Stimulated activated naive CD8-positive, alpha-beta T cell treated with anti-CD3 and anti-CD28 coated beads, Interleukin-15, amount 100 ng/mL, for 72 hours (primary cell): ENCODE measurements around the gene CBX4.

ENCODE experiments used
- ATAC-seq: fragments of 150-1000 bp; cut with Tn5 transposase; 2 replicates; pipeline ENCODE4 v1.10.0; 2021; ENCODE audit warnings: mild to moderate bottlenecking, moderate library complexity
- DNase-seq, 2 donors: peaks; one replicate each; pipeline ENCODE4 v3.0.0; 2021 to 2022
- H3K27ac Mint-ChIP-seq, 2 donors: one replicate each; pipeline ENCODE4 v1.8.0; 2022; ENCODE audit warnings: mild to moderate bottlenecking in 2 of 2, mixed read lengths in 2 of 2, moderate library complexity in 2 of 2
- H3K27me3 Mint-ChIP-seq: one replicate; pipeline ENCODE4 v1.8.0; 2022; ENCODE audit warnings: mixed read lengths
- H3K4me1 Mint-ChIP-seq: one replicate; pipeline ENCODE4 v1.8.0; 2022; ENCODE audit warnings: mild to moderate bottlenecking, mixed read lengths
- H3K4me3 Mint-ChIP-seq, 2 donors: one replicate each; pipeline ENCODE4 v1.8.0; 2022; ENCODE audit warnings: mild to moderate bottlenecking in 2 of 2, mixed read lengths in 2 of 2, moderate library complexity in 1 of 2
- H3K9me3 Mint-ChIP-seq, 2 donors: one replicate each; pipeline ENCODE4 v1.8.0; 2022; ENCODE audit warnings: mixed read lengths in 2 of 2

Gene CBX4

DNA sequence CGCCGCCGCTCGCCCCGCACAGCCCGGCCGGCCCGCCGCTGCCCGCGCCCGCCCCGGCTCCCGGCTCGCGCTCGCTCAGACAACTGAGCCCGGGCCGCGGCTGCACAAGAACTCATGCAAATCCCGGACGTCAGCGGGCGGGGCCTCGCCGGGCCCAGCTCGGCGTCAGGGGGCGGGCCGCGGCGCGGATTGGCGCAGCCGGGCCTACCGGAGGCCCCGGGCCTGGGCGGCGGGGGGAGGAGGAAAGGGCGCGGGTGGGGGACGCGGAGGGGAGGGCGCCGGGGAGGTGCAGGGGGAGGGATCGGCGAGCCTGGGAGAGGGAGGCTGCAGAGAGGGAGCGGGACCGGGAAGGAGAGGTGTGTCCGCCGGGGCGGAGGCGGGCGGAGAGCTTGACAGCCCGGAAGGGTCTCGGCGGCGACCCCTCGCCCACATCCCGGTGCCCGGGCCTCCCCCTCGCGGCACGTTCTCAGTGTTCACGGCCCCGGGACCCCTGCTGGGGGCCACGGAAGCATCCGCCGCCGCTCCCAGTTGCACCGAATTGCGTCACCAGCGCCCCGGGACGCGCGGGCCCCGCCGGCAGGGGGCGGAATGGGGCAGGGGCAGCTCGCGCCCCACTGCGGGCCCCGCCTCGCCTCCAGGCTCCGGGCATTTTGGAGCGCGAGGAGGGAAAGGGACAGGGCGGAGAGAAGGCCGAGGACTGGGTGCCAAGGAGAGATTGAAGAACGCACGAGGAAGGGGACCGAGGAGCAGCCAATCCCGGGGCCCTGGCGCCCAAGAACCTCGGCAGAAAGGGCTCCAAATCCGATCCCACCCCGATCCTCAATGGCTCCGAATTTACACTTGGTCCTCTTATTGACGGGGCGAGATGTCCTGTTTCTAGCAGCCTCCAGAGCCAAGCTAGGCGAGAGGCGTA, at the start of gene CBX4:
CBX4 (minus strand) TSS at position 85 of the 913 bp plus-strand sequence. CDS start 189 bp downstream, outside the sequence.
- Mint-ChIP-seq H3K4me3 (peak within 1 kb of the TSS; percentile 94 to 97), H3K4me1 (peaks cover 70% of the 10 kb centered on the region)
- peak; percentile 66 for ATAC-seq

DNA sequence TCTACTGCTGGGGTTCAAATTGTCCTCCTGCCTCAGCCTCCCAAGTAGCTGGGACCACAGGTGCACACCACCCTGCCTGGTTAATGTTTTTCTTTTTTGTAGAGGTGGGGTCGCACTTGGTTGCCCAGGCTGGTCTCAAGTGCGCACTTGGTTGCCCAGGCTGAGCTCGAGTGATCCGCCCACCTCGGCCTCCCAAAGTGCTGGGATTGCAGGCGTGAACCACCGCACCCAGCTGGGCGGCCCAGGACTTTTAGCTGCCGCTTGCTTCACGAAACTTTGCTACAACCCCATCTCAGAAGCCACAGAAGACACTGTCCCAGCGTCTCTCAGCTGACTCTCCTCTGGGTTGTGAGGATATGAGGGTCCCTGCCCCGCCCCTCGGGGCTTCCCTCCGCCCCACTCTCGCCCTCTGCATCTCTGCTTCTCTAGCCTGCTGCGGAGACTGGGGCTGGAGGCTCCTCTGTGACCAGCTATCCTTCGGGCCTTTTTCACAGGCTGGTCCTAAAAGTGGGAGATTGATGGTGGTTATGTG, 48.8 kb upstream of the CBX4 start:
- Mint-ChIP-seq H3K9me3 (no peaks in the 10 kb centered on the region), H3K27ac (no peak overlapping the region), H3K4me1 (no peaks in the 10 kb centered on the region), H3K4me3 (no peak overlapping the region), H3K27me3 (peaks cover 53% of the 10 kb centered on the region)
- ATAC-seq (no peak), DNase-seq (no peak)

More for the DNA sequence above, at the start of gene CBX4:
- Mint-ChIP-seq H3K9me3 (no peaks in the 10 kb centered on the region), H3K27ac (peak within 1 kb of the TSS; percentile 89 to 97), H3K27me3 (peaks cover 51% of the 10 kb centered on the region)
- peak; percentile 86 to 89 for DNase-seq

DNA sequence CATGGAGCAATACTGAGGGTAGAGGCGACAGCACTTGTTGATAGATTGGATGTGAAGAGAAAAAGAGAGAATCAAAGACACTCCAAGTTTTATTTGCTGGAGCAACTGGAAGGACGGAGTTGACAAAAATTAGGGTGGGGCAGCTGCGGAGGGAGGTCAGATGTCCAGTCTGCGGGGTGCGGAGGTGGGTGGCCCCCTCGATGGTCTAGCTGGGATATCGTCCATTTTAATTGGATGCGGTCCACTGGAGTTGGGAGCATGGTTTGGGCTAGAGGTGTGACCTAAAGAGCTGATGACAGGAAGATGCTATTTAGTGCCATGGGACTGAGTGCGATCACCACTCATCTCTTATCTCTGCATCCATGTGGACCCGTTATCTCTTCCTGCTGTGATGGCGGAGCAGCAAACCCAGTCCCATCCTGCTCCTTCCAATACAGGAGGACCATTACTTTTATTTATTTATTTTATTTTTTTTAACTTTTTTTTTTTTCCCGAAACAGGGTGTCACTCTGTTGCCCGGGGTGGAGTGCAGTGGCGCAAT, 48.3 kb upstream of the CBX4 start:
- ATAC-seq: no peak
- Mint-ChIP-seq H3K9me3 (no peaks in the 10 kb centered on the region), H3K27ac (no peak overlapping the region), H3K27me3 (peaks cover 52% of the 10 kb centered on the region), H3K4me1 (no peaks in the 10 kb centered on the region), H3K4me3 (no peak overlapping the region)
- no peak for DNase-seq

DNA sequence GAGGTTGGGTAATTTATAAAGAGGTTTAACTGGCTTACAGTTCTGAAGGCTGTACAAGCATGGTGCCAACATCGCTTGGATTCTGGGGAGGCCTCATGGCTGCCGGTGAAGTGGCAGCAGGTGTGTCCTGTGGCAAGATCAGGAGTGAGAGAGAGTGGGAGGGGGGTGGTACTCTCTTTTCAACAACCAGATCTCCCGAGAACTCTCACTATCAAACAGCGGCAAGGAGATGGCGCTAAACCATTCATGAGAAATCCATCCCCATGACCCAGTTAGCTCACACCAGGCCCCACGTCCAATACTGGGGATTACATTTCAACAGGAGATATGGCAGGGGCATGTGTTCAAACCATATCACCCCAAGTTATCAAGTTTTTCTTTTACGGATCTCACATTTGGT, 44.0 kb upstream of the CBX4 start:
- ATAC-seq (no peak), DNase-seq (no peak)
- no peak overlapping the region for H3K27ac Mint-ChIP-seq
- H3K4me3 Mint-ChIP-seq: no peak overlapping the region
- peaks cover 19% of the 10 kb centered on the region for H3K27me3 Mint-ChIP-seq
- H3K9me3 Mint-ChIP-seq: no peaks in the 10 kb centered on the region
- no peaks in the 10 kb centered on the region for H3K4me1 Mint-ChIP-seq

DNA sequence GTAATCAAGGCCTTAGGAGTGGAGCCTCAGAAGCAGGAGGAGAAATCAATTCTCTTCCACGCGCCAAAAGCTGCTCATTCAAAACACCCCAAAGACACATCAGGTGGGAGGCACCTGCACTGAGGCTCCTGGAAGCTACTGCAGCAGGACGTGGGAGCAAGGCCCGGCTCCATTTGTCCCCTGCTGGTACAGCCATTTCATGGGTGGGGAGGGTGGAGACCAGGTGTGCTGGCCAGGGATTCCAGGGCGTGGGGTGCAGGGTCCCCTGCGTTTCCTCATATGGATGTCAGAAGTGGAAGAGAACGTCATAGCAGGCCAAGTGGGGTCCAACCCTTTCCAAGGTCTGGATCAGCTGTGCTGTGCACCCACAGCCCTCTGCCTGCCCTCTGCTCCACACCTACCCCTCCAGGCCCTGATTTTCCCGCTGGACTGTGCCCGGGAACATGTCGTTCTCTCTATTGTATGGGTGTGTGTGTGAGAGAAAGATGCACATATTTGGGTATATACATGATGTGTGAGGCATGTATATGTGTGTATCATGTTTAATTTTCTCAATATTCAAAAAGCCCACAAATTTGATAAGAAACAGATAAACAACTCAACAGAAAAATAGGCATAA, 39.2 kb upstream of the CBX4 start:
- H3K27me3 Mint-ChIP-seq: peaks cover 12% of the 10 kb centered on the region
- no peaks in the 10 kb centered on the region for H3K9me3 Mint-ChIP-seq
- ATAC-seq (no peak), DNase-seq (no peak)
- H3K27ac Mint-ChIP-seq: no peak overlapping the region
- no peaks in the 10 kb centered on the region for H3K4me1 Mint-ChIP-seq
- H3K4me3 Mint-ChIP-seq: no peak overlapping the region

DNA sequence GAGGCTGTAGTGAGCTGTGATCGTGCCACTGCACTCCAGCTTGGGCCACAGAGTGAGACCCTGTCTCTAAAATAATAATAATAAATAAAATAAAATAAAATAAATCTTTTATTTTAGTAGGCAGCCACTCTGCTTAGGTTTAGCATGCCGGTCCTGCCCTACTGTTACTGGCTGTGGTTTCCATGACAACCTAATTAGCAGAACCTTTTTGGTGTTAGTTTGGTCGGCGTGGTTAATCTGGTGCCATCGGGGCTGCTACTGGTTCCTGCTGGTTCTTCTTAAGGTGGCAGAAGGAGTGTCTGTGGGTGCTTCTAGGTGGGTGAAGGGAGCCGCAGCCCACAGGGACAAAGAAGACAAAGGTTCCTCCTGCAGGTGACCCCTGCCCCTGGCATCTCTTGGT, 37.8 kb upstream of the CBX4 start:
- Mint-ChIP-seq H3K27me3 (peaks cover 8% of the 10 kb centered on the region), H3K4me3 (no peak overlapping the region), H3K9me3 (no peaks in the 10 kb centered on the region), H3K4me1 (no peaks in the 10 kb centered on the region), H3K27ac (no peak overlapping the region)
- no peak for ATAC-seq
- DNase-seq: no peak

DNA sequence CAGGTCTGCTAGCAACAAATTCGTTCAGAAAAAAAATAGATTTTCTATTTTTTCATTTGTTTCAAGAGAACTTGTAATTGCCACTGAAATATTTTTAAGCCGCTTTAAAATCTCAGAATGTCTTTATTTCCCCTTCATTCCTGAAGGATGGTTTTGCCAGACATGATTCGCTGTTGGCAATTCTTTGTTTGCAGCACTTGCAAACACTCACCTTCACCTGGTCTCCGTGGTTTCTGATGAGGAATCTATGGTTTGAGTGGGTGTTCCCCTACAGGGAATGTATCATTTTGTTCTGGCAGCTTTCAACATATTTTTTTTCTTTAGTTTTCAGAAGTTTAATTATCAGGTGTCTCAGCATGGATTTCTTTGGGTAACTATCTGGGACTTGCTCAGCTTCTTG, 36.3 kb upstream of the CBX4 start:
- no peaks in the 10 kb centered on the region for H3K4me1 Mint-ChIP-seq
- H3K4me3 Mint-ChIP-seq: no peak overlapping the region
- no peak overlapping the region for H3K27ac Mint-ChIP-seq
- ATAC-seq (no peak), DNase-seq (no peak)
- H3K27me3 Mint-ChIP-seq: peaks cover 8% of the 10 kb centered on the region
- H3K9me3 Mint-ChIP-seq: no peaks in the 10 kb centered on the region

DNA sequence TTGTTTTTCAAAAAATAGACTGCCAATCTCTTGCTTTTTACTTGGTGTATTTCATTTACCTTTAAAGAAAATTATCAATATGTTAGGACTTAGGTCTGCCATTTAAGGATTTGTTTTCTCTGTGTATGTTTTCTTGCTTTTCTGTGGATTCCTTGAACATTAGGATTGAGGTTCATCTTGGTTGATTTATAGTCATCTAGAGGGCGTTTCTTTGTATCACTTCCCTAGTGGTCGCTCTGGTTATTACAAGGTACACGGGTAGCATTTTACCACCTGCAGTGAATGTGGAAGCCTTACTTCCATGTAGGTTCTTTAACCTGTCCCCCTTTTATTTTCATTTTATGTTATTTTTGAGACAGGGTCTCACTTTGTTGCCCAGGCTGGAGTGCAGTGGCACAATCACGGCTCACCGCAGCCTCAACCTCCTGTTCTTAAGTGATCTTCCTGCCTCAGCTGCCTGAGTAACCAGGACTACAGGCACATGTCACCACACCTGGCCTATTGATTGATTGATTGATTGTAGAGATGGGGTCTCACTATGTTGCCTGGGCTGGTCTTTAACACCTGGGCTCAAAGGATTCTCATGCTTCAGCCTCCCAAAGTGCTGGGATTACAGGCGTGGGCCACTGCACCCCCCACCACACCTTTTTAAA, 35.2 kb upstream of the CBX4 start:
- Mint-ChIP-seq H3K4me3 (no peak overlapping the region), H3K27ac (no peak overlapping the region), H3K9me3 (no peaks in the 10 kb centered on the region), H3K4me1 (no peaks in the 10 kb centered on the region), H3K27me3 (peaks cover 8% of the 10 kb centered on the region)
- DNase-seq (peak in 1 of 2 donors; percentile 17), ATAC-seq (peak; percentile 60)

DNA sequence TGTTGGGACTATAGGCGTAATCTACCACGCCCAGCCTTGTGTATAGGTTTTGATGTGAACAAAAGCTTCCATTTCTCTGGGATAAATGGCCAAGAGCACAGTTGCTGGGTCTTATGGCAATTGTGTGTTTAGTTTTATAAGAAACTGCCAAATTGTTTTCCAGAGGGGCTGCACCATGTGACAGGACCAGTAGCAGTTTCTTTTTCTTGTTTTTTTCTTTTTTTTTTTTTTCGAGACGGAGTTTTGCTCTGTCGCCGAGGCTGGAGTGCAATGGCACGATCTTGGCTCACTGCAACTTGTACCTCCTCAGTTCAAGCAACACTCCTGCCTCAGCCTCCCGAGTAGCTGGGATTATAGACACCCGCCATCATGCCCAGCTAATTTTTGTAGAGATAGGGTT, 34.3 kb upstream of the CBX4 start:
- H3K27ac Mint-ChIP-seq: no peak overlapping the region
- H3K4me3 Mint-ChIP-seq: no peak overlapping the region
- DNase-seq: no peak
- no peak for ATAC-seq
- H3K9me3 Mint-ChIP-seq: no peaks in the 10 kb centered on the region
- peaks cover 8% of the 10 kb centered on the region for H3K27me3 Mint-ChIP-seq
- H3K4me1 Mint-ChIP-seq: no peaks in the 10 kb centered on the region

DNA sequence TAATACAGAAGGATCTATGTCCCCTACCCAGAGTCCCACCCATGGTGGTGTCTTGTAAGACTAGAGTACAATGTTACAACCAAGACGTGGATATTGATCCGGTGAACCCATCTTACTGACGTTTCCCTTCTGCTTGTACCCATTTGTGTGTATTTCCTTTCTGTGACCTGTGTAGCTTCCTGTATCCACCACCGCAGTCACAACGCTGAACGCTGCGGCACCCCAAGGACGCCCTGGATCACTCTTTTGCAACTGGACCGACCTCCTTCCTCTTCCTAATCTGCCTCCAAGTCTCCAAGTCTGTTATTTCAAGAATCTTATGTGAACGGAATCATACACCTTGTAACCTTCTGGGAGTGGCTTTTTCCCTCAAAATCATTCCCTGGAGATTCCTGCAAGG, 33.5 kb upstream of the CBX4 start:
- Mint-ChIP-seq H3K9me3 (no peaks in the 10 kb centered on the region), H3K27ac (peak overlapping the region in 1 of 2 donors; percentile 3), H3K4me3 (no peak overlapping the region), H3K27me3 (no peaks in the 10 kb centered on the region), H3K4me1 (no peaks in the 10 kb centered on the region)
- DNase-seq (no peak), ATAC-seq (no peak)

DNA sequence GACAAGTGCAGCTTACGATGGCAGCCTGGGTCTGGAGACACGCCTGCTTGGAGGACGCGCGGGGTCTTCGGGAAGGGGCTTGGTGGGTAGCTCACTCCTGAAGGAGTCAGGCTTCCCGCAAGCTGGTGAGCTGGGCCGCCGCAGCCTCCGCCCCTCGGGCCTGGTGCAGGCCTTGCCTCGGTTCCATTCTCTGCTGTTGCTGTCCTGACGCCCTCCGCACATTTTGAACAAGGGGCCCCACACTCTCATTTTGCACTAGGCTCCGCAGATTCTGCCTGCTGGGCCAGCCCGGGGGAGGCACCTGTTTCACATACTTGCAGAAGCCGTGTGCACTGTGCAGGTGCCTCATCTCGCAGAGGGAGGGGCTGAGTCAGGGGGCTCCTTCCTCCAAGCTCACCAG, 31.9 kb upstream of the CBX4 start:
- H3K27ac Mint-ChIP-seq: no peak overlapping the region

DNA sequence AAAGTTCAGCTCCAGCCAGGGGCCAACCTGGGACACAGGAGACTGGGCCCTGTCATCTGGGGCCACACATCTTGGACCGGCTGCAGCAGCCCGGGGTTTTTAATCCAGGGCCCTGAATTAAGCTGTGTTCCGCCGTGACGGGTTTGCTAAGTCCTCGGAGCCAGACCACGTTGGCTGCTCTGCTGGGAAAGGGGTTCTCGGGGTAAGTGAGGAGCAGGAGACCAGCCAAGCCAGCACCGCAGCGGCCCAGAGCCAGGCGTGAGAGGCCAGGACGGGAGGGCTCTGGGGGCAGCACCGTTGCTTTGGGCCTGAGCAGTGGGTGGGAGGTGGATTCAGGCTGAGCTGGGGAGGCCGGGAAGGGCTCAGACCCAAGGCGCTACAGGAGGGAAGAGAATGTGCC, 31.3 kb upstream of the CBX4 start:
- H3K9me3 Mint-ChIP-seq: no peaks in the 10 kb centered on the region
- H3K27me3 Mint-ChIP-seq: peaks cover 3% of the 10 kb centered on the region
- H3K27ac Mint-ChIP-seq: peak overlapping the region; percentile 13 to 86
- H3K4me1 Mint-ChIP-seq: peaks cover 2% of the 10 kb centered on the region
- ATAC-seq: no peak
- H3K4me3 Mint-ChIP-seq: no peak overlapping the region
- no peak for DNase-seq

More for the DNA sequence above, 31.9 kb upstream of the CBX4 start:
- ATAC-seq: no peak
- Mint-ChIP-seq H3K9me3 (no peaks in the 10 kb centered on the region), H3K4me1 (no peaks in the 10 kb centered on the region), H3K4me3 (no peak overlapping the region), H3K27me3 (no peaks in the 10 kb centered on the region)
- no peak for DNase-seq

DNA sequence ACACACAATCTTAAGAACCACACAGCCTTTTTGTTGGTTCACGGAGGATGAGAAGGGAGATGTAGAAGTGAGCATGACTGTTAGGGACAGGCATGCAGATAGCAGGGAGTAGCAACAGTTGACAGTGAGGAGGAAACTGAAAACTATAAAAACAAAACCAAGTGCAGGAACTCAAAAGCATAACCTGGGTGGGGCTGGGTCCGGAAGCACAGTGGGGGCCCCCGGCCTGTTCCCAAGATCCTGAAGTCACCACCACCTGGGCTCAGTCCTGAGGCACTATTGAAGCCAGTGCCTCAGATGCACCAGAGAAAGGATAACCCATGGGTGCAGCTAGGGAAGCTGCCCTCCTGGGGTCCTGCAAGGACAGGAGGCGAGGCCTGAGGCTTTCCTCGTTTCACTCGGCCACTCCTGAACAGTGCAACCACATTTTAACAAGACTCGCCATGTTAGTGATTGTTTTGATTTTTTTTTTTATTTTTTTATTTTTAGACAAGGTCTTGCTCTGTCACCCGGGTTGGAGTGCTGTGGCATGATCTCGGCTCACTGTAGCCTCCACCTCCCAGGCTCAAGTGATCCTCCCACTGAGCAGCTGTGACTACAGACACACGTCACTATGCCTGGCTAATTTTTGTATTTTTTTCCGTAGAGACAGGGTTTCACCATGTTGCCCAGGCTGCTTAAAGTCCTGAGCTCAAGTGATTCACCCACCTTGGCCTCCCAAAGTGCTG, 27.7 kb upstream of the CBX4 start:
- Mint-ChIP-seq H3K9me3 (no peaks in the 10 kb centered on the region), H3K27me3 (peaks cover 30% of the 10 kb centered on the region), H3K4me1 (peaks cover 4% of the 10 kb centered on the region), H3K4me3 (no peak overlapping the region), H3K27ac (peak overlapping the region; percentile 27 to 86)
- DNase-seq (no peak), ATAC-seq (no peak)

DNA sequence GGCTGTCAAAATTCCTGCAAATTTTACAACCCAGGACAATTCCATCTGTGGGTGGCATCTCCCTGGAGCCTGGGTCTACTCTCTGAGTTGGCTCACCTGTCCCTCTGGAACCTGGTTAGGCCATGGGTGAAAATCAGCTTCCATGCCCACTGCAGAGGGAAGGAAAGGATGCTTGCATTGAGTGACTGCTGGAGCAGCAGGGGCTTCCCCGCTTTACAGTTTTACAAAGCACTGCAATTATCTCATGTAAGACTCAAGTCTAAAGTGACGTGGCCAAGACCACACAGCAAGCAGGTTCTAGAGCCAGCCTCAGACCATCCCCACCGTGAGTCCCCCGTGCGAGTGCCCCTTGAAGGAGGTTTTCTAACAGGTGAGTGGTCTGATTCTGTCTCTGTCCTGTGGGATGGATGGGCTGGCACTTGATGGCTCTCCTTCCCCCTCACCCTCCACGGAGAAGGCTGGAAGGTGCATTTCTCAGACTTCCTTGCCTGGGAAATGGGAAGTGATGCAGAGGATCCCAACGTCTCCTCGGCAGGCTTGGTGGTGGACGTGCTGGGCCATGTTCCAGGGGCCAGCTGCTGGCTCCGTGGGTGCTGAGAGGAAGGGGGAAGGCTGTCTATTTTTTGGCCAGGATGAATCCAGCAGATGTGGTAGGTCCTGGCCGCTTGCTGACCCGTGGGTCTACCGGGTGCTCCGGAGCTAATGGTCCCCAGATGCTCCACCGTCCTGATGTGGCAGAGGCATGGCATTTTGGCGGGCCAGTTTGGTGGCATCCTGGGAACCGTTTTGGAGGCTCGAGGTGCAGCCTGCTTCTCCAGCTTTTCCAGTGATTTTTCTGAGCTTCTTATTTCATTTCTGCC, 26.3 kb upstream of the CBX4 start:
- no peak overlapping the region for H3K4me3 Mint-ChIP-seq
- no peaks in the 10 kb centered on the region for H3K9me3 Mint-ChIP-seq
- H3K27me3 Mint-ChIP-seq: peaks cover 44% of the 10 kb centered on the region
- ATAC-seq (no peak), DNase-seq (no peak)
- peaks cover 4% of the 10 kb centered on the region for H3K4me1 Mint-ChIP-seq
- H3K27ac Mint-ChIP-seq: no peak overlapping the region
